SK-N-SH (cell line): Measurements from ENCODE around the gene CD276.

ENCODE experiments used
- EP300 ChIP-seq, 2 experiments: IDR thresholded peaks; 2 replicates each; pipeline versions ENCODE4 v1.4.0 to v1.6.1; 2012; ENCODE audit warnings: borderline replicate concordance in 1 of 2, low read depth in 1 of 2, low read length in 1 of 2
- FOSL2 ChIP-seq: IDR thresholded peaks from 2 replicates; pipeline ENCODE4 v1.4.0; 2012; ENCODE audit warnings: low read depth, mild to moderate bottlenecking, moderate library complexity, borderline replicate concordance
- JUND ChIP-seq: IDR thresholded peaks from 2 replicates; pipeline ENCODE4 v1.4.0; 2012
- MXI1 ChIP-seq: IDR thresholded peaks from 2 replicates; pipeline ENCODE4 v1.6.1; 2012; ENCODE audit warnings: mild to moderate bottlenecking, low read depth, low read length, improper control_type of control experiment
- POLR2AphosphoS5 ChIP-seq: IDR thresholded peaks from 2 replicates; pipeline ENCODE4 v1.6.1; 2012; ENCODE audit warnings: low read depth, low read length
- RAD21 ChIP-seq: IDR thresholded peaks from 2 replicates; pipeline ENCODE4 v1.6.1; 2012; ENCODE audit warnings: mild to moderate bottlenecking, low read length
- RFX5 ChIP-seq: IDR thresholded peaks from 2 replicates; pipeline ENCODE4 v1.6.1; 2012; ENCODE audit warnings: mild to moderate bottlenecking, improper control_type of control experiment, low read length
- TAF1 ChIP-seq: IDR thresholded peaks from 2 replicates; pipeline ENCODE4 v1.6.1; 2012; ENCODE audit warnings: low read depth, mild to moderate bottlenecking, low read length, moderate library complexity, borderline replicate concordance
- YY1 ChIP-seq: IDR thresholded peaks from 2 replicates; pipeline ENCODE4 v1.4.0; 2012; ENCODE audit warnings: low read depth, mild to moderate bottlenecking
- TF ChIP-seq, protein P1 (sequence below): fragments of 200-600 bp; sonication (generic); IDR thresholded peaks from 2 replicates; pipeline ENCODE4 v1.6.1; 2017; ENCODE audit warnings: antibody characterized with exemption, mild to moderate bottlenecking, moderate library complexity
- TF ChIP-seq, protein P2 (sequence below): fragments of 150-350 bp; IDR thresholded peaks from 2 replicates; pipeline ENCODE4 v1.6.1; 2016; ENCODE audit warnings: mild to moderate bottlenecking, low read depth, low read length
- TF ChIP-seq, protein P3 (sequence below): IDR thresholded peaks from 2 replicates; pipeline ENCODE4 v1.6.1; 2012; ENCODE audit warnings: mild to moderate bottlenecking, low read depth, low read length, moderate library complexity
- TF ChIP-seq, protein P4 (sequence below): IDR thresholded peaks from 2 replicates; pipeline ENCODE4 v1.4.0; 2012; ENCODE audit warnings: low read depth, borderline replicate concordance

DNA sequence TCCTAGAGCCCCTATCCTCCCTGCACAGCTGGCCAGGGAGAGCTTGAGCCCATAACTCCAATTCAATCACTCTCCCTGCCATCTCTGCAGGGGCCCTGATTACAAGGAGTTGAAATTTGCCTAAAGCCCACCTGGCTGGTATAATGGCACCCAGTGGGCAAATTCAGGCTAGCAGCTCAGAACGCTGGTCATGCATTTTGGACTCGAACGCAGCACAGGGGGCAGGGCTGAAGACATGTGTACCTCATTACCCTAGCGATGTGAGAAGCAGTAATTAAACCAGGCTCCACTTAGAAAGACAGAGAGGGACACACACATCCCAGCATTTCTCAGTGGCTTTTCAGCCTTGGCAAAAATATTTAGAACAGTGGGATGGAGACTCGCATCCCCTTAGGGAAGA, 65.8 kb downstream of the CD276 start:
- no peak for TF ChIP-seq YY1
- TF ChIP-seq, protein P1, sequence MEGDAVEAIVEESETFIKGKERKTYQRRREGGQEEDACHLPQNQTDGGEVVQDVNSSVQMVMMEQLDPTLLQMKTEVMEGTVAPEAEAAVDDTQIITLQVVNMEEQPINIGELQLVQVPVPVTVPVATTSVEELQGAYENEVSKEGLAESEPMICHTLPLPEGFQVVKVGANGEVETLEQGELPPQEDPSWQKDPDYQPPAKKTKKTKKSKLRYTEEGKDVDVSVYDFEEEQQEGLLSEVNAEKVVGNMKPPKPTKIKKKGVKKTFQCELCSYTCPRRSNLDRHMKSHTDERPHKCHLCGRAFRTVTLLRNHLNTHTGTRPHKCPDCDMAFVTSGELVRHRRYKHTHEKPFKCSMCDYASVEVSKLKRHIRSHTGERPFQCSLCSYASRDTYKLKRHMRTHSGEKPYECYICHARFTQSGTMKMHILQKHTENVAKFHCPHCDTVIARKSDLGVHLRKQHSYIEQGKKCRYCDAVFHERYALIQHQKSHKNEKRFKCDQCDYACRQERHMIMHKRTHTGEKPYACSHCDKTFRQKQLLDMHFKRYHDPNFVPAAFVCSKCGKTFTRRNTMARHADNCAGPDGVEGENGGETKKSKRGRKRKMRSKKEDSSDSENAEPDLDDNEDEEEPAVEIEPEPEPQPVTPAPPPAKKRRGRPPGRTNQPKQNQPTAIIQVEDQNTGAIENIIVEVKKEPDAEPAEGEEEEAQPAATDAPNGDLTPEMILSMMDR, result no peak
- no peak for TF ChIP-seq FOSL2
- no peak for TF ChIP-seq RFX5
- TF ChIP-seq, protein P2, sequence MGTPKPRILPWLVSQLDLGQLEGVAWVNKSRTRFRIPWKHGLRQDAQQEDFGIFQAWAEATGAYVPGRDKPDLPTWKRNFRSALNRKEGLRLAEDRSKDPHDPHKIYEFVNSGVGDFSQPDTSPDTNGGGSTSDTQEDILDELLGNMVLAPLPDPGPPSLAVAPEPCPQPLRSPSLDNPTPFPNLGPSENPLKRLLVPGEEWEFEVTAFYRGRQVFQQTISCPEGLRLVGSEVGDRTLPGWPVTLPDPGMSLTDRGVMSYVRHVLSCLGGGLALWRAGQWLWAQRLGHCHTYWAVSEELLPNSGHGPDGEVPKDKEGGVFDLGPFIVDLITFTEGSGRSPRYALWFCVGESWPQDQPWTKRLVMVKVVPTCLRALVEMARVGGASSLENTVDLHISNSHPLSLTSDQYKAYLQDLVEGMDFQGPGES, result no peak
- TF ChIP-seq EP300 (IDR thresholded peaks at IDR 0.05; ENCODE audit: borderline replicate concordance in 1 of 2, low read depth in 1 of 2, low read length in 1 of 2), result no peak
- no peak for TF ChIP-seq MXI1
- no peak for TF ChIP-seq RAD21
- TF ChIP-seq TAF1, result no peak
- no peak for TF ChIP-seq JUND
- TF ChIP-seq POLR2AphosphoS5, result no peak
- TF ChIP-seq, protein P3, sequence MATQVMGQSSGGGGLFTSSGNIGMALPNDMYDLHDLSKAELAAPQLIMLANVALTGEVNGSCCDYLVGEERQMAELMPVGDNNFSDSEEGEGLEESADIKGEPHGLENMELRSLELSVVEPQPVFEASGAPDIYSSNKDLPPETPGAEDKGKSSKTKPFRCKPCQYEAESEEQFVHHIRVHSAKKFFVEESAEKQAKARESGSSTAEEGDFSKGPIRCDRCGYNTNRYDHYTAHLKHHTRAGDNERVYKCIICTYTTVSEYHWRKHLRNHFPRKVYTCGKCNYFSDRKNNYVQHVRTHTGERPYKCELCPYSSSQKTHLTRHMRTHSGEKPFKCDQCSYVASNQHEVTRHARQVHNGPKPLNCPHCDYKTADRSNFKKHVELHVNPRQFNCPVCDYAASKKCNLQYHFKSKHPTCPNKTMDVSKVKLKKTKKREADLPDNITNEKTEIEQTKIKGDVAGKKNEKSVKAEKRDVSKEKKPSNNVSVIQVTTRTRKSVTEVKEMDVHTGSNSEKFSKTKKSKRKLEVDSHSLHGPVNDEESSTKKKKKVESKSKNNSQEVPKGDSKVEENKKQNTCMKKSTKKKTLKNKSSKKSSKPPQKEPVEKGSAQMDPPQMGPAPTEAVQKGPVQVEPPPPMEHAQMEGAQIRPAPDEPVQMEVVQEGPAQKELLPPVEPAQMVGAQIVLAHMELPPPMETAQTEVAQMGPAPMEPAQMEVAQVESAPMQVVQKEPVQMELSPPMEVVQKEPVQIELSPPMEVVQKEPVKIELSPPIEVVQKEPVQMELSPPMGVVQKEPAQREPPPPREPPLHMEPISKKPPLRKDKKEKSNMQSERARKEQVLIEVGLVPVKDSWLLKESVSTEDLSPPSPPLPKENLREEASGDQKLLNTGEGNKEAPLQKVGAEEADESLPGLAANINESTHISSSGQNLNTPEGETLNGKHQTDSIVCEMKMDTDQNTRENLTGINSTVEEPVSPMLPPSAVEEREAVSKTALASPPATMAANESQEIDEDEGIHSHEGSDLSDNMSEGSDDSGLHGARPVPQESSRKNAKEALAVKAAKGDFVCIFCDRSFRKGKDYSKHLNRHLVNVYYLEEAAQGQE, result no peak
- TF ChIP-seq, protein P4, sequence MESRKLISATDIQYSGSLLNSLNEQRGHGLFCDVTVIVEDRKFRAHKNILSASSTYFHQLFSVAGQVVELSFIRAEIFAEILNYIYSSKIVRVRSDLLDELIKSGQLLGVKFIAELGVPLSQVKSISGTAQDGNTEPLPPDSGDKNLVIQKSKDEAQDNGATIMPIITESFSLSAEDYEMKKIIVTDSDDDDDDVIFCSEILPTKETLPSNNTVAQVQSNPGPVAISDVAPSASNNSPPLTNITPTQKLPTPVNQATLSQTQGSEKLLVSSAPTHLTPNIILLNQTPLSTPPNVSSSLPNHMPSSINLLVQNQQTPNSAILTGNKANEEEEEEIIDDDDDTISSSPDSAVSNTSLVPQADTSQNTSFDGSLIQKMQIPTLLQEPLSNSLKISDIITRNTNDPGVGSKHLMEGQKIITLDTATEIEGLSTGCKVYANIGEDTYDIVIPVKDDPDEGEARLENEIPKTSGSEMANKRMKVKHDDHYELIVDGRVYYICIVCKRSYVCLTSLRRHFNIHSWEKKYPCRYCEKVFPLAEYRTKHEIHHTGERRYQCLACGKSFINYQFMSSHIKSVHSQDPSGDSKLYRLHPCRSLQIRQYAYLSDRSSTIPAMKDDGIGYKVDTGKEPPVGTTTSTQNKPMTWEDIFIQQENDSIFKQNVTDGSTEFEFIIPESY, result no peak
